Measurements from ENCODE around the gene PTPRK.

The PTPRK gene

DNA sequence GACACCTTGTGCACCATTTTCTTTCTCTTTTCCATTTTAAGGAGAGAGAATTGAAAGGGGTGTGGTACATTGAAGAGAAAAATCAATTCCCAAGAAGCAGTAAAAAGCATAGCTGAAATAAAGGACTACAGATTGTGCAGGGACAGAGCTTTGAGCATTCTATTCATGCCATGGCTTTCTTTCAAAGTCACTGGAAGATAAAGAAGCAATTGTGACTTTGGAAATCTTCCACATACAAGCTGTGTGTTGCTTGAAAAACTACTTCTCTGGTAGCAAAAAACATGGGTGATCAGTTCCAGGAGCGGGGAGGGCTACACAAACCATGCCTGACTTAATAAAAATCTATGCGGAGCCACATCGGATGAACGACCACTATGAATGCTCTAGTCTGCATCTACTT is 389.4 kb downstream of the PTPRK start:
- DNase-seq (ENCODE audit: low read depth, low spot score), result no peak
- H3K4me3 ChIP-seq (ENCODE audit: low read length), result no peak overlapping the region
- H3K4me1 ChIP-seq (ENCODE audit: control insufficient read depth, insufficient read depth, low read length), result no peaks in the 10 kb centered on the region
- H3K27ac ChIP-seq (ENCODE audit: low read length), result no peak overlapping the region
- H3K9me3 ChIP-seq (ENCODE audit: control insufficient read depth, insufficient read depth, low read length), result no peaks in the 10 kb centered on the region
- H3K27me3 ChIP-seq (ENCODE audit: control insufficient read depth, insufficient read depth, low read length), result no peaks in the 10 kb centered on the region
- WGBS (ENCODE audit: insufficient coverage, insufficient read length), result no CpG with 5 or more reads among the region's 4 CpGs
- no peaks in the 10 kb centered on the region for H3K36me3 ChIP-seq (ENCODE audit: control insufficient read depth, insufficient read depth, low read length)

- no peaks in the 10 kb centered on the region for H3K9me3 ChIP-seq (ENCODE audit: control insufficient read depth, insufficient read depth, low read length)
- no peak overlapping the region for H3K4me3 ChIP-seq (ENCODE audit: low read length)
- no peaks in the 10 kb centered on the region for H3K4me1 ChIP-seq (ENCODE audit: control insufficient read depth, insufficient read depth, low read length)
- H3K27me3 ChIP-seq (ENCODE audit: control insufficient read depth, insufficient read depth, low read length), result no peaks in the 10 kb centered on the region
- no peak for DNase-seq (ENCODE audit: low read depth, low spot score)
- no peak overlapping the region for H3K27ac ChIP-seq (ENCODE audit: low read length)
- H3K36me3 ChIP-seq (ENCODE audit: control insufficient read depth, insufficient read depth, low read length), result no peaks in the 10 kb centered on the region
These were observed 390.7 kb downstream of the PTPRK start for GRCh38 chr6:128129679-128130078.

DNA sequence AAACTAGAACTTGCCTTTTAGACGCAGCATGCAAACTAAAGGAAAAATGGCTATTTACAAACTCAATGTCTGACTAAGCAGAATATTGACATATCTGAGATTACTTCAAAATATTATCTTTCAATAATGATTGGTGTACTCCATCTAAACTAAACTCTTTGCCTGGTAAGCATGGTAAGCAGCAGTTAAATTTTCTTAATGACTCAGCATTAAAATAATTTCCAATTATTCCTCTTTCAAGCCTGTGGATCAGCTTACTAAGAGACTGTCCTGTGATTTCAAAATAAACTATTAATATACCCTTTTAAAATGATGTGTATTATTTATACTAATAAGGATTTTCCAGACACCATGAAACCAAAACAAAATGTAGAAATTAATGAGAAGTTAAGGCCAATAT is 392.7 kb downstream of the PTPRK start:
- Histone ChIP-seq H3K27ac (ENCODE audit: low read length) (no peak overlapping the region), H3K9me3 (ENCODE audit: control insufficient read depth, insufficient read depth, low read length) (no peaks in the 10 kb centered on the region), H3K36me3 (ENCODE audit: control insufficient read depth, insufficient read depth, low read length) (no peaks in the 10 kb centered on the region), H3K27me3 (ENCODE audit: control insufficient read depth, insufficient read depth, low read length) (no peaks in the 10 kb centered on the region), H3K4me3 (ENCODE audit: low read length) (no peak overlapping the region), H3K4me1 (ENCODE audit: control insufficient read depth, insufficient read depth, low read length) (no peaks in the 10 kb centered on the region)
- DNase-seq (ENCODE audit: low read depth, low spot score), result no peak
- no CpG with 5 or more reads among the region's 1 CpG for WGBS (ENCODE audit: insufficient coverage, insufficient read length)

GRCh38 chr6:128124713-128125112 is 395.7 kb downstream of the PTPRK start:
- no peak for DNase-seq (ENCODE audit: low read depth, low spot score)
- no peaks in the 10 kb centered on the region for H3K9me3 ChIP-seq (ENCODE audit: control insufficient read depth, insufficient read depth, low read length)
- no peaks in the 10 kb centered on the region for H3K36me3 ChIP-seq (ENCODE audit: control insufficient read depth, insufficient read depth, low read length)
- no peak overlapping the region for H3K4me3 ChIP-seq (ENCODE audit: low read length)
- WGBS (ENCODE audit: insufficient coverage, insufficient read length), result no CpG with 5 or more reads among the region's 1 CpG
- H3K27ac ChIP-seq (ENCODE audit: low read length), result no peak overlapping the region
- H3K27me3 ChIP-seq (ENCODE audit: control insufficient read depth, insufficient read depth, low read length), result no peaks in the 10 kb centered on the region
- H3K4me1 ChIP-seq (ENCODE audit: control insufficient read depth, insufficient read depth, low read length), result no peaks in the 10 kb centered on the region

DNA sequence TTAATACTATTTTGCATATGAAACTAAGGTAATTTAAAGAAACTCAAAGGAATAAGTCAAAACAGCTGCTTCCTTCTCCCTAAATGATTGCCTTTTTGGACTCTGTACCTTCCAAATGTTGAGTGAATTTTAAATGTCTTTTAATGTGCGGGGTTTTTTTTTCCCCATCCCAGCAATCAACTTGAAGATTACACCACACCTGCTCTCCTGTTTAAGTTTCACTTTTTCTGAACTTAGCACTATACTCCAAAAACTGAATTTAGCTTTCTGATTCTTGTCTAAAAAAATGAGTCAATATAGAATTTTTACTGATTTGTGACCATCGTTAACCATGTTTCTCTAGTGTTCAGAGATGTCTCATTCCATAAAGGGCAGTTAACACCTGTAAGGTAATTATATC is 398.8 kb downstream of the PTPRK start:
- Histone ChIP-seq H3K9me3 (ENCODE audit: control insufficient read depth, insufficient read depth, low read length) (no peaks in the 10 kb centered on the region), H3K4me1 (ENCODE audit: control insufficient read depth, insufficient read depth, low read length) (no peaks in the 10 kb centered on the region), H3K36me3 (ENCODE audit: control insufficient read depth, insufficient read depth, low read length) (no peaks in the 10 kb centered on the region), H3K4me3 (ENCODE audit: low read length) (no peak overlapping the region), H3K27me3 (ENCODE audit: control insufficient read depth, insufficient read depth, low read length) (no peaks in the 10 kb centered on the region), H3K27ac (ENCODE audit: low read length) (no peak overlapping the region)
- no CpG with 5 or more reads among the region's 2 CpGs for WGBS (ENCODE audit: insufficient coverage, insufficient read length)
- no peak for DNase-seq (ENCODE audit: low read depth, low spot score)

DNA sequence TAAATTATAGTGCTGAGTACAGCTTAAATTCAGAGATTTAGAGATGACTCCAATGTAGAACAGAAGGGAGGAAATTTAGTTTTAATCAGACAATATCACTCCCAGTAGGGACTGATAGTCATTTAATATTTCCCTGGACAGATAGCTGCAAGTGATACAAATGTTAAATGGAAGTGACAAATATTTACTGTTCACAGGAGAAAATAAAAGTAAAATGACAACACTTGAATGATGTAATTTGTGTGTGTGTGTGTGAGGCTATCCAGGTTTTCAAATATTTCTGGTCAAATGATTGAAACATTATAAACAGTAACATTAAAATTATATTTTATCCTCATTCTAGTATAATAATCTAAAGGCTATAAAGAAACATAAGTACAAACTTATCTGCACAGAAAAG is 399.2 kb downstream of the PTPRK start:
- Histone ChIP-seq H3K27me3 (ENCODE audit: control insufficient read depth, insufficient read depth, low read length) (no peaks in the 10 kb centered on the region), H3K9me3 (ENCODE audit: control insufficient read depth, insufficient read depth, low read length) (no peaks in the 10 kb centered on the region), H3K36me3 (ENCODE audit: control insufficient read depth, insufficient read depth, low read length) (no peaks in the 10 kb centered on the region), H3K4me3 (ENCODE audit: low read length) (no peak overlapping the region), H3K27ac (ENCODE audit: low read length) (no peak overlapping the region), H3K4me1 (ENCODE audit: control insufficient read depth, insufficient read depth, low read length) (no peaks in the 10 kb centered on the region)
- DNase-seq (ENCODE audit: low read depth, low spot score), result no peak

DNA sequence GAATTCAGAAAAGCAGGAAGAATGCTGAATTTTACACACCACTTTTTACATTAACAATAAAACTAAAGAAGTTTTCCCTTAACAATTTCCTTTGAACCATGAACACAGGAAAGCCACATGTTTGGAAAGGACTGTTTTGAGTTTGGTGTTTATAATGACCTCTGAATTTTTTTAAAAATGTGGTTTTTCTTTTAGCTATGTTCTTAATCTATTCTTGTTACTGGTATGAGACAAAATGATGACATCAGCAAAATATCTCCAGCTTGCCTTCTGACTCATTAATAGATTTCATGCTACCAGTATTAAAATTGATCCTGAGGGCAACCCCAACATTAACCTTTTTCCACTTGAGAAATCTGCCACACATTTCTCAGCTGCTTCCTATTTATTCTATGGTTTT is 402.0 kb downstream of the PTPRK start:
- H3K4me3 ChIP-seq (ENCODE audit: low read length), result no peak overlapping the region
- no peaks in the 10 kb centered on the region for H3K27me3 ChIP-seq (ENCODE audit: control insufficient read depth, insufficient read depth, low read length)
- DNase-seq (ENCODE audit: low read depth, low spot score), result no peak
- no peaks in the 10 kb centered on the region for H3K4me1 ChIP-seq (ENCODE audit: control insufficient read depth, insufficient read depth, low read length)
- no peaks in the 10 kb centered on the region for H3K9me3 ChIP-seq (ENCODE audit: control insufficient read depth, insufficient read depth, low read length)
- no peak overlapping the region for H3K27ac ChIP-seq (ENCODE audit: low read length)
- H3K36me3 ChIP-seq (ENCODE audit: control insufficient read depth, insufficient read depth, low read length), result no peaks in the 10 kb centered on the region

DNA sequence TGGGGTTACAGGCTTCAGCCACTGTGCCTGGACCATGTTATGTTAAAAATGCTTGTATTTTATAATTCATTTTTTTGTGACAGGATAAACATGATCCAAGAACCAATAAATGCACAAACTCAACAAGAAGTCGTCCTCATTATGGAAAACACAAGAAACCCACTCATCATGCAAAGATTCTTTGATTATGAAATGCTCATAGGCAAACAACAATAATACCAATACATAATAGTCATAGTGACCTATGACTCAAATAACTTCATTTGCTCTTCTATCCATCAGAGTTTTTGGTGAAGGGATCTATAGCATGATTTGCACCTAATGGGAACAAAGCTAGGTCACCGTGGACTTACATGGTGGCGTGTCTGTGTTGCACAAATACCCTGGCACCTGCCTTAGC is 402.5 kb downstream of the PTPRK start:
- no peaks in the 10 kb centered on the region for H3K9me3 ChIP-seq (ENCODE audit: control insufficient read depth, insufficient read depth, low read length)
- H3K4me3 ChIP-seq (ENCODE audit: low read length), result no peak overlapping the region
- H3K36me3 ChIP-seq (ENCODE audit: control insufficient read depth, insufficient read depth, low read length), result no peaks in the 10 kb centered on the region
- H3K27me3 ChIP-seq (ENCODE audit: control insufficient read depth, insufficient read depth, low read length), result no peaks in the 10 kb centered on the region
- no peak overlapping the region for H3K27ac ChIP-seq (ENCODE audit: low read length)
- DNase-seq (ENCODE audit: low read depth, low spot score), result no peak
- WGBS (ENCODE audit: insufficient coverage, insufficient read length), result no CpG with 5 or more reads among the region's 3 CpGs
- no peaks in the 10 kb centered on the region for H3K4me1 ChIP-seq (ENCODE audit: control insufficient read depth, insufficient read depth, low read length)

GRCh38 chr6:128114164-128114563 is 406.2 kb downstream of the PTPRK start:
- WGBS (ENCODE audit: insufficient coverage, insufficient read length), result no CpG with 5 or more reads among the region's 5 CpGs
- Histone ChIP-seq H3K27me3 (ENCODE audit: control insufficient read depth, insufficient read depth, low read length) (no peaks in the 10 kb centered on the region), H3K4me1 (ENCODE audit: control insufficient read depth, insufficient read depth, low read length) (no peaks in the 10 kb centered on the region), H3K4me3 (ENCODE audit: low read length) (no peak overlapping the region), H3K36me3 (ENCODE audit: control insufficient read depth, insufficient read depth, low read length) (no peaks in the 10 kb centered on the region), H3K27ac (ENCODE audit: low read length) (no peak overlapping the region), H3K9me3 (ENCODE audit: control insufficient read depth, insufficient read depth, low read length) (no peaks in the 10 kb centered on the region)
- no peak for DNase-seq (ENCODE audit: low read depth, low spot score)

DNA sequence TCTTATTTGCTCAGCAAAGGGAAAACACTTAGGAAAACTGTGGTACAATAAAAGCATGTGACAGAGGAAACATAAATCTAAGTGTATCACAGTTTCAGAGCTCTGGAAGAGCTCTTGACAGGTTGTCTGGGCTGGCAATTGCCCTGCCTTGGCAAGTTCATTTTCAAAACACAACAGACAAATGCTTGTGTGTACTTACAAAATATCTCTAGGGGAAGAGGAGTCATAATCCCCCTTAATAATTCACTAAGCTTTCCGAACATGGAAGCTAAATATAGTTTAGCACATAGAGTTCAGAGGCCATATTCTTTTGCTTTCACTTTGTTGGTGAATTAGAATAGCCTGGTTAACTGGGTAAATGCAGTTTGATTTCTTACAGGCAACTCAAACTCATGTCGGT is 407.9 kb downstream of the PTPRK start:
- no peaks in the 10 kb centered on the region for H3K27me3 ChIP-seq (ENCODE audit: control insufficient read depth, insufficient read depth, low read length)
- no peak overlapping the region for H3K4me3 ChIP-seq (ENCODE audit: low read length)
- H3K27ac ChIP-seq (ENCODE audit: low read length), result no peak overlapping the region
- no peaks in the 10 kb centered on the region for H3K4me1 ChIP-seq (ENCODE audit: control insufficient read depth, insufficient read depth, low read length)
- WGBS (ENCODE audit: insufficient coverage, insufficient read length), result no CpG with 5 or more reads among the region's 2 CpGs
- H3K36me3 ChIP-seq (ENCODE audit: control insufficient read depth, insufficient read depth, low read length), result no peaks in the 10 kb centered on the region
- H3K9me3 ChIP-seq (ENCODE audit: control insufficient read depth, insufficient read depth, low read length), result no peaks in the 10 kb centered on the region
- no peak for DNase-seq (ENCODE audit: low read depth, low spot score)

GRCh38 chr6:128111096-128111495 is 409.3 kb downstream of the PTPRK start:
- no peaks in the 10 kb centered on the region for H3K9me3 ChIP-seq (ENCODE audit: control insufficient read depth, insufficient read depth, low read length)
- H3K27me3 ChIP-seq (ENCODE audit: control insufficient read depth, insufficient read depth, low read length), result no peaks in the 10 kb centered on the region
- no peak for DNase-seq (ENCODE audit: low read depth, low spot score)
- H3K36me3 ChIP-seq (ENCODE audit: control insufficient read depth, insufficient read depth, low read length), result no peaks in the 10 kb centered on the region
- no CpG with 5 or more reads among the region's 2 CpGs for WGBS (ENCODE audit: insufficient coverage, insufficient read length)
- H3K27ac ChIP-seq (ENCODE audit: low read length), result no peak overlapping the region
- no peak overlapping the region for H3K4me3 ChIP-seq (ENCODE audit: low read length)
- no peaks in the 10 kb centered on the region for H3K4me1 ChIP-seq (ENCODE audit: control insufficient read depth, insufficient read depth, low read length)
